Measurements from ENCODE around the gene CABP5.
"Not testable (repeated sequence)": the region's sequence is repeated elsewhere in the genome, so short reads cannot be mapped to it uniquely, and the experiment has no call there.

DNA sequence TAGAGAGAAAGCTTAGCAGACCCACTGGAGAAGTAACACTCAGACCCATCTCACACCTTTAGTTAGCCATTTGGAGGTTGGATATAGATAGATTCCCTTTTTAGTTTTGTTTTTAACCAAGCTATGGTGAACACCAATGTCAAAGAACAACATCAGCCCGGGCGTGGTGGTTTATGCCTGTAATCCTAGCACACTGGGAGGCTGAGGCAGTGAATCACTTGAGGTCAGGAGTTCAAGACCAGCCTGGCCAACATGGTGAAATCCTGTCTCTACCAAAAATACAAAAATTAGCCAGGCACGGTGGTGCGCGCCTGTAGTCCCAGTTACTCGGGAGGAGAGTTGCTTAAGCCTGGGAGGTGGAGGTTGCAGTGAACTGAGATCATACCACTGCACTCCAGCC is 45.1 kb upstream of the CABP5 start:
- TF ChIP-seq, protein P1, sequence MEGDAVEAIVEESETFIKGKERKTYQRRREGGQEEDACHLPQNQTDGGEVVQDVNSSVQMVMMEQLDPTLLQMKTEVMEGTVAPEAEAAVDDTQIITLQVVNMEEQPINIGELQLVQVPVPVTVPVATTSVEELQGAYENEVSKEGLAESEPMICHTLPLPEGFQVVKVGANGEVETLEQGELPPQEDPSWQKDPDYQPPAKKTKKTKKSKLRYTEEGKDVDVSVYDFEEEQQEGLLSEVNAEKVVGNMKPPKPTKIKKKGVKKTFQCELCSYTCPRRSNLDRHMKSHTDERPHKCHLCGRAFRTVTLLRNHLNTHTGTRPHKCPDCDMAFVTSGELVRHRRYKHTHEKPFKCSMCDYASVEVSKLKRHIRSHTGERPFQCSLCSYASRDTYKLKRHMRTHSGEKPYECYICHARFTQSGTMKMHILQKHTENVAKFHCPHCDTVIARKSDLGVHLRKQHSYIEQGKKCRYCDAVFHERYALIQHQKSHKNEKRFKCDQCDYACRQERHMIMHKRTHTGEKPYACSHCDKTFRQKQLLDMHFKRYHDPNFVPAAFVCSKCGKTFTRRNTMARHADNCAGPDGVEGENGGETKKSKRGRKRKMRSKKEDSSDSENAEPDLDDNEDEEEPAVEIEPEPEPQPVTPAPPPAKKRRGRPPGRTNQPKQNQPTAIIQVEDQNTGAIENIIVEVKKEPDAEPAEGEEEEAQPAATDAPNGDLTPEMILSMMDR (IDR thresholded peaks at IDR 0.05; ENCODE audit: low read depth, low read length, poor library complexity, severe bottlenecking) = not testable (repeated sequence)
- TF ChIP-seq EZH2phosphoT487 (IDR thresholded peaks at IDR 0.05; ENCODE audit: borderline replicate concordance, low read length) = not testable (repeated sequence)
